ENCODE data around the gene PANX2. TPM values are rescaled to one million over a fixed set of nuclear protein-coding genes. Genes with fewer than 3 reads are reported as not detected.

The PANX2 gene
- total and polyA plus RNA-seq, 2 of the 4 experiments (the other 2 are of a cell fraction), result 0.18 to 1.7 TPM

- H2BK120ac ChIP-seq (ENCODE audit: low read depth, low read length), result no peak overlapping the region
- H2BK5ac ChIP-seq (ENCODE audit: low read depth, low read length, poor library complexity, severe bottlenecking), result no peak overlapping the region
- no peak overlapping the region for H4K91ac ChIP-seq (ENCODE audit: insufficient read depth, low read depth, low read length)
- no peak overlapping the region for H4K8ac ChIP-seq (ENCODE audit: low read depth in 2 of 2, low read length in 2 of 2)
- H2AFZ ChIP-seq (replicated peaks; ENCODE audit: low read length, poor library complexity), result no peak overlapping the region
- BruUV-seq (replicated peaks), result no TSS peak
- H3K36me3 ChIP-seq (ENCODE audit: control insufficient read depth, insufficient read depth, low read length), result peaks cover 23% of the 10 kb centered on the region
- no peaks in the 10 kb centered on the region for H3K27me3 ChIP-seq (ENCODE audit: control insufficient read depth, insufficient read depth, low read length)
- H2BK15ac ChIP-seq (ENCODE audit: low read depth, low read length), result no peak overlapping the region
- H3K18ac ChIP-seq (ENCODE audit: low read depth, low read length), result no peak overlapping the region
- no peak overlapping the region for H3K14ac ChIP-seq (replicated peaks; ENCODE audit: low read depth, low read length)
- no peaks in the 10 kb centered on the region for H3K79me1 ChIP-seq (ENCODE audit: low read depth in 1 of 2, low read length in 2 of 2)
- ChIA-PET POLR2A (ENCODE audit: unreplicated experiment) (no interaction called here), CTCF (no interaction called here)
- no peaks in the 10 kb centered on the region for H3K4me1 ChIP-seq (ENCODE audit: control insufficient read depth, insufficient read depth, low read length)
- ATAC-seq (ENCODE audit: low read depth) (no peak), DNase-seq (no peak)
- no peak overlapping the region for H3K9ac ChIP-seq (ENCODE audit: low read depth, low read length)
- no peak overlapping the region for H2AK9ac ChIP-seq (replicated peaks; ENCODE audit: low read depth, low read length, poor library complexity)
- H3K27ac ChIP-seq (ENCODE audit: insufficient read depth, low read length), result no peak overlapping the region
- H3K56ac ChIP-seq (ENCODE audit: extremely low read depth, insufficient read depth, low read length), result no peak overlapping the region
- no peaks in the 10 kb centered on the region for H3K9me1 ChIP-seq (ENCODE audit: insufficient read depth, low read length)
- dilution Hi-C loops (cut with HindIII; ENCODE audit: low sequenced_read_pairs, unreplicated experiment), result no loop called here
- no peak overlapping the region for H3K4ac ChIP-seq (ENCODE audit: low read depth, low read length)
- H2BK20ac ChIP-seq (ENCODE audit: low read depth, low read length), result no peak overlapping the region
- no peak overlapping the region for H3K23ac ChIP-seq (ENCODE audit: low read depth, low read length)
- 81% methylated on average over 3 of the region's 7 CpGs; no CpG with 5 or more reads in 1 of the 2 experiments for WGBS, 2 experiments (ENCODE audit: extremely low coverage in 2 of 2, insufficient read length in 1 of 2)
- intact Hi-C loops (cut with micrococcal nuclease), result no loop called here
- no peaks in the 10 kb centered on the region for H3K9me3 ChIP-seq (ENCODE audit: control insufficient read depth, insufficient read depth, low read length)
- no peak overlapping the region for H3K4me3 ChIP-seq (ENCODE audit: insufficient read depth, low read depth, low read length)
- no peak overlapping the region for H4K5ac ChIP-seq (ENCODE audit: low read depth, low read length)
- in situ Hi-C loops (cut with MboI; ENCODE audit: low sequenced_read_pairs), result no loop called here
- H4K20me1 ChIP-seq (ENCODE audit: insufficient read depth, low read length), result no peaks in the 10 kb centered on the region
- no peak overlapping the region for H2AK5ac ChIP-seq (ENCODE audit: low read depth, low read length)
- H3K4me2 ChIP-seq (ENCODE audit: low read depth, low read length), result no peak overlapping the region
- no peak for TF ChIP-seq CHD1 (IDR thresholded peaks at IDR 0.05; ENCODE audit: low read depth, low read length)
- no peak for TF ChIP-seq POLR2A (IDR thresholded peaks at IDR 0.05; ENCODE audit: low read depth, low read length)
- TF ChIP-seq NFE2L2 (IDR thresholded peaks at IDR 0.05; ENCODE audit: low read depth, low read length), result no peak
- TF ChIP-seq MXI1 (IDR thresholded peaks at IDR 0.05; ENCODE audit: borderline replicate concordance, low read depth, low read length), result no peak
Observed at GRCh38 chr22:50160947-50161346, 9.6 kb upstream of the PANX2 start.

All from IMR-90 (cell line).